Pons (tissue), 1 donor: Measurements from ENCODE around the gene ZNF275.
"Not testable (repeated sequence)": the region's sequence is repeated elsewhere in the genome, so short reads cannot be mapped to it uniquely, and the experiment has no call there.

Experiments used
- DNase-seq: peaks from one replicate; pipeline ENCODE4 v3.0.0-alpha.2; 2016; ENCODE audit warnings: low spot score

ZNF275 gene

DNA sequence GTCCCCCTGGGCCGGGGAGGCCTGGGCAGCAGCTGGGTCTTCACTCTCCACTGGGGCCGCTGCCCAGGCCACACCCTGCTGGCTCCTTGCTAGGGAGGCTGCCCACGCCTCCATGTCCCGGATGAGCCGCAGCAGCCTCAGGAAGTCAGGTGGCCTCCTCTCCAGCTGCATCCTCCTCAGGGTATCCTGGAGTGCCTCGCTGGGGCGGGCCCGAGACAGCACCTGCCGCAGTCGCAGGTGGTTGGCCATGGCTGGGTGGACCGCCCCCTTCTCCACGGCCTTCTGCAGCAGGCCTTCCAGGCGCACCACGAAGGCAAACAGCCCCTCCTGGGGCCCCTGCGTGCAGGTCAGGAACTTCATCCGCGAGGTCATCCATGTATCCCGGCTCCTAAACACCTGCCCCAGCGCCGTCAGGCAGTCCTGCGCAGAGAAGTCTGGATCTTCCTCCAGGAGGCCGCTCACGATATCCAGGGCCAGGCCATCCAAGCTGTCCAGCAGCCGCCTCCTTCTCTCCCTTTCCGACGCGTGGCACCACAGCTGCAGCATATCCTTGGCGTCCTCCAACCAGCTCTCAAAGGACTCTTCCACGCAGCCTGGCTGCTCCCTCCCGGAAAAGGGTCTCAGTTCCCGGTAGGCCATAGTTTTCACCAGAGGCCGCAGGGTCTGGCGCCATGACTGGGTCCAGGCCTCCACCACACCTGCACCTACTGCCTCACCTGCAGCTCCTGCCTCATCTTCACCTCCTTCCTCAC lies 14.5 kb upstream of the ZNF275 start:
- no peak for DNase-seq

DNA sequence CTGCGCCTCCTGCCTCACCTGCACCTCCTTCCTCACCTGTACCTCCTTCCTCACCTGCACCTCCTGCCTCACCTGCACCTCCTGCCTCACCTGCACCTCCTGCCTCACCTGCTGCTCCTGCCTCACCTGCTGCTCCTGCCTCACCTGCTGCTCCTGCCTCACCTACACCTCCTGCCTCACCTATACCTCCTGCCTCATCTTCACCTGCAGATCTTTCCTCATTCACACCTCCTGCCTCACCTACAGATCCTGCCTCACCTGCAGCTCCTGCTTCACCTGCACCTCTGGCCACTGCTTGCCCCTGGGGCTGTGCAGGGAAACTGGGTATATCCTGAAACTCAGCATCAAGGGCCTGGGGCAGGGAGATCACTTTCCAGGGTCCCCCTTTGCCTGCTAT lies 13.9 kb upstream of the ZNF275 start:
- not testable (repeated sequence) for DNase-seq

DNA sequence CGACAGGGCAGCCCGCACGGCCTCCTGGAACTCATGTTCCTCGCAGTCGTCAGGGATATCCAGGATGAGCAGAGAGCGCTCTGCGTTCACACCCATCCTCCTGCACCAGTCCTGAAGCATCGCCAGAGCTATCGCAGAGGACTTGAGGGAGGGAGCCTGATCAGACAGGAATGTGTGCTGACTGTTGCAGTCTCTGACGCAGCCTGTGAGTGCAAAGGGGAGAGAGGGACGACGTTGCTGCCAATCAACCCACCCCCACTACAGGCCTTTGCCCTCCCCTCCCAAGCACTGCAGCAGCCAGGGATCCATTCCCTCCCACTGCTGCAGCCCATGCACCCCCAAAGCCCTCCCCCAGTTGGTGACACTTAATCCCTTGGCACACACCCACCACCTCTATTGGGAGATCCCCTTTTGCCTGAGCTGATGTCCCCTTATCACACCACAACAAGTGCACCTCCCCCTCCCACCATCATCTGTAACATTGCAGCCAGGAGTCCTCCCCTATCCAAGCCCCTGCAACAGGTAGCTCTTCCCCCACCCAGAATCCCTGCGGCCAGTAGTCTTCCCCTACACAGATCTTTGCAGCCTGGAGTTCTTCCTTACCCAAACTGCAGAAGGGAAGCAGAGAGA lies 13.3 kb upstream of the ZNF275 start:
- no peak for DNase-seq

DNA sequence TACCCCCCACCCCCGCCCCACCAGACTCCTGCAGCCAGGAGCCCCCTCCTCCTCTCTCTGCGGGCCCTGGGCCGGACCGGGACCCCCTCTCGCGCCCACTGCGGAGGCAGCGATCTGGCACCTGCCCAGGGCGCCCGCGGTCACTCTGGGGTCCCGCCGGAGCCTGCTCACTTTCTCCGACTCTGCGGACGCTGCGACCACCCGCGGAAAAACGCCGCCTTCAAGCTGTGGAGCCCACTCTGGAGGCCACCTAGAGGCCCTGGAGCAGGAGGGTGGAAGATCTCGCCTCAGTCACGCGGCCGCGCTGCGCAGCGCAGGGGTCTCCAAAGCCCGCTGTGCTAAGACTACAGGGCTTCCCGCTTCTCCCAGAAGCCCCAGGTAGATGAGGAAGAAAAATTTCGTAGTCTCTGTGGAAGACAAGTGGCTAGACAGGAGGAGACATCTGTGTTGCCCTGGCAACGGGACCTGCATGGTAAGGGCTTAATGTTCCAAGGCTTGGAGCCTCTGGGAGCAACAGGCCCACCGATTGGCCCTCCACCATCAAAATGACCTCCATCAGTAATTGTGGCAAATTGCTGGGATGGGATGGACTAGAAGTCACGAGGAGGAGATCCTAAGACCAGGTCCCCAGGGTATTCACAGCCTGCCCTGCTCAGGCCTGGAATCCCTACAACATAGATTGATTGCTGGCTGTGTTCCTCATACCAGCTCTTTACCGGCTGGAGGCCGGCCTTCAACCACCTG lies 12.4 kb upstream of the ZNF275 start, which contains the start of gene PNMA6F:
Gene PNMA6F (minus strand): TSS at position 387 of the 744 bp plus-strand sequence. CDS start 1,093 bp downstream, outside the sequence.
- no peak for DNase-seq

DNA sequence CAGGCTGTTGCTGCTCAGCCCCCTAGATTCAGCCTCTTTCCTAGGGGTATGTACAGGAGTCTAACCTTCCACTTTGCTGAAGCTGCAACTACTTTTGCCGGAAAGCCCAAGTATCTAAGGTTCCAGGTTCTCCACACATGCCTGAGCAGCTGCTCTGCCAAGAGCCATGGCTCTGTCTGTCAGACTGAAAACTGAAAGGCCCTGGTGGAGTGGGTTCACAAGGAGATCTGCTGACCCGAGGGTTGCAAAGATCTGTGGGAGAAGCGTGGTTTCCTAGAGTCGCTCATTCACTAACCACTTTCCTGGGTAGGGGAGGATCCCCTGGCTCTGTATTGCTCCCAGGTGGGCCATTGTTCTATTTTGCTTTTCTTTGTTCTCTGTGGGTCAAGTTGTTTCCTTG lies 6.4 kb upstream of the ZNF275 start:
- DNase-seq: no peak

DNA sequence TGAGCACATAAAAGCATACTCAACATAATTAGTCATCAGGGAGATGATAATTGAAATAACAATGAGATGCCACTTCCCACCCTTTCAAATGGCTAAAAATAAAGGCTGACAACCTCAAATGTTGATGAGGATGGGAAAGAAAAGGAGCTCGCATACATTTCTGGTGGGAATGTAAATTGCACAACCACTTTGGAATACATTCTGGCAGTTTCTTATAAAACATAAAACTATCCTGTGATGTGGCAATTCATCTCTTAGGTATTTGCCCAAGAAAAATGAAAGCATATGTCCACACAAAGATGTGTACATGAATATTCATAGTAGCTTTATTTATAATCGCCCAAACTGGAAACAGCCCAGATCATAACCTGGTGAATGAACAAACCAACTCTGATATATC lies 687 bp upstream of the ZNF275 start:
- DNase-seq: no peak

DNA sequence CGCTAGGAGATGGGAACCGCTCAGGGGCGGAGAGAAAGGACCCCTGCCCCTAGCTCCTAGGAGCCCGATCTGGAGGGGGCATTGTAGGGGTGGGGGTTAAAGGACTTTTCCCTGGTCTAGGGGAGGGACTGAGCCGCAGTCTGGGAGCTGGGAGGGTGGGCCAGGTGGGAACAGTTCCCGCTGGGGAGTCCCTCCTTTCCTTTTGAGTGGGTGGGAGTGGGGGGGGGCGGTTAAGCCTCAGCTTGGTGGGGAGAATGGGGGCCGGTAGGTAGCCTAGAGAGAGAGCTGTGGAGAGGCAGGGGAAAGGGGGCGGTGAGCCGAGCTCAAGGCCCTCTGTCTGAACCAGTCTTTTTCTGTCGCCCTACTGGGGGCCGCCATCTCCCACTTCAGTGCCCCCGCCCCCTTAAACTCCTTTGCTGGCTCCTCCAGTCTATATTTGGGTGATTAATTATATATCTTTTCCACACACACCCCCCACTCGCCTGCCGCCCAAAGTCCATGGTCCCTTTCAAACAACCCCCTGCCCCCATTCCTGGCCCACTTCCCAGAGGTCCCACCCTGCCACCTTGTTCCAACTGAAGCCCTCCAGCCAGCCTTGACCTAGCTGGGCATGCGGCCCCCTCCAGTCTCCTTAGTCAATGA lies 822 bp downstream of the ZNF275 start:
- no peak for DNase-seq

DNA sequence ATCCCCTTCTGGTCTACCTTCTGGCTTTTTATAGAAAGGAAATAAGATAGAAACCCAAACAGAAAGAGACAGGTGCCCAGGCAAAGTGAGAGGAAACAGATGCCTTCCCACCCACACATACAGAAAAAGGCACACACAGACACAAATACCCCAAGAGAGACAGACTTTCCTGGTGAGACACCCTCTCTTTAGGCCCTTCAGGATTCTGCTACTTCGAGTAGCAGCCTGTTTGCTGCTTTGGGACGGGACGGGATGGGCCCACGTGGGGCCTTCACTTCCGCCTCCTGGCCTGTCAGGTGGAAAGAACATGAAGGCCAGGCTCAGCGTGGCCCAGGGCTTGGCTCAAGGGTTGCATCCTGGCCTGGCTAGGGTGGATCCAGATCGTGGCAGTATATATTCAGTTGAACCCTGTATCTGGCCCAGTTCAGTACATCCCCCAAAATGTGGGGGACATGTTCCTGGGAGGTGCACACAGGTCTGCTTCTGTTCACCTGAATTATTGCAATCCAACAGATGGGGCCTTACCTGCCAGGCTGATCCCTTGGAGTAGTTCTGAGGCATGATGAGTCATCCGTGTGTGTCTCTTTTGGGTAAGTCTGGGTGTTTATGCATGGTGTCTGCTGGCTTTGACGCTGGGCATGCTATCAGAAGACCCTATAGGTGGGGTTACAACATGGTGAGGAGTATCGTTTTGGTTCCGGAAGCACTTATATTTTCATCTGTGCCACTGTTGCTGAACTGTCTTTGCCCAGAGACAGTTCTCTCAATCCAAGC lies 2.4 kb downstream of the ZNF275 start:
- no peak for DNase-seq

DNA sequence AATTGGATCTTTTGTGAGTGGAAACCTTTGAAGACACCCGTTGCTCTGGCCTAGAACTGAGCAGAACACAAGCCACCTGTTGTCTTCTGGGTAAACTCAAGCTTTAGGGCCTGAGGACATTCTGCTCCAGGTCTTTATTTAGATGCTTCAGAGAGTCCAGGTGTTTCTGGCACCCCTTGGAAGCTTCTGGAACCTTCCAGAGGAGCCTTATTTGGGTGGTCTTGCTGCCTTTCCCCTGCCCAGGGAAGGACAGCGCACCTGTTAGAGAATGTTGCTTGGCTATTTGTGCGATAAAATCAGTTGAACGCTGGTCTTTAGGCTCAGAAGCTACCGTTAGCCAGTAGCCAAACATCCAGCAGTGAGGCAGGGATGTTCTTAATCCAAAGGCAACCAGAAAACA lies 3.0 kb downstream of the ZNF275 start:
- no peak for DNase-seq

DNA sequence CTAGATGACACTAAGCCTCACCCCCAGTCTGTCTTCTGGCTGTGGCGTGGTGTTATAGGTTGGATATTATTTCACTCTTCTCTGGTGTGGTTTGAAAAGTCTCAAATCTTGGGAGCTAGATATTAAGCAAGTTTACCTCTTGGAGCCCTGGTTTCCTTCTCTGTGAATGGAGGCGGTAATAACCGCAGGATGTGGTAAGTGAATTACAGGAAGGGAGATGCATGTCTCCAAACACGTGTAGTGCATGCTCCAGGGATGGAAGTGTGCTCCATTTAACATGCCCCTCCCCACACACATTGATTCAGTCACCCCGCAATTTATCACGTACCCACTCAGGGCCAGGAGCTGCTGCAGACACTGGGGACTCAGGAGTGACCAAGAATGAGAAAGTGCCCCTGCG lies 4.9 kb downstream of the ZNF275 start:
- no peak for DNase-seq

DNA sequence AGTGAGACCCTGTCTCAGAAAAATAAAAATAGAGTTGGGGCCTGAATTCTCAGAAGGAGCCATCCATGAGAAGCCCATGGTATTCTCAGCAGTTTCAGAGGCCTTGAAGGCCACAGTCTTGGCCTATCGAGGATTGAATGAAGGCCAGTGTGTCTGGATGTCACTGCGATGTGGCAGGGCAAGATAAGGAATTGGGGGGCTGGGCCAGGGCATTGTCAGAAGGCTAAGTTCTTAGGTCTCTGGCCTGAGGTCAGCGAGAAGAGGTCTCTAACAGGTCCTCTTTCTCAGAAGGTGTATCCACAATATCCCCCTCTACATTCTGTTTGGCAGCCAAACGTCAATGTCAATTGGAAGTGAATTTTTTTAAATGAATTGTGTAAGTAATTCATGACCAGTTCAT lies 5.7 kb downstream of the ZNF275 start:
- no peak for DNase-seq

DNA sequence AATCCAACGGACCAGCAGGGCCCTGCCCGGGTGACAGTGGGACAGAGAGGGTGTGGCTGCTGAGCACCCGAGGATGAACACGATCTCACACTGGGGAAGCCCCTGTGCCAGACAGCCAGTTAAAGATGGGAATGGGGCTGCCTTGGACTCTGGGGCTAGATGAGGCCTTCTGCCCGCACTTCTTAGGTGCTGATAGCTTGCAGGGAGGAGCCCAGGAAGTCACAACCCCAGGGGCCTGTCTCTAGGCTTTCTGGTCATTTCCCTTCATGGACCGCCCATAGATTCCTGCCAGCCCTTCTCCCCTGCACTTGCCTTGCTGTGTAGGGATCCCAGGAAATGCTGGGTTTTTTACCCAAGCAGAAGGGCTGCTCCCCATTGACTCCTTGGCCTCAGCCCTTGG lies 6.2 kb downstream of the ZNF275 start:
- DNase-seq: no peak

DNA sequence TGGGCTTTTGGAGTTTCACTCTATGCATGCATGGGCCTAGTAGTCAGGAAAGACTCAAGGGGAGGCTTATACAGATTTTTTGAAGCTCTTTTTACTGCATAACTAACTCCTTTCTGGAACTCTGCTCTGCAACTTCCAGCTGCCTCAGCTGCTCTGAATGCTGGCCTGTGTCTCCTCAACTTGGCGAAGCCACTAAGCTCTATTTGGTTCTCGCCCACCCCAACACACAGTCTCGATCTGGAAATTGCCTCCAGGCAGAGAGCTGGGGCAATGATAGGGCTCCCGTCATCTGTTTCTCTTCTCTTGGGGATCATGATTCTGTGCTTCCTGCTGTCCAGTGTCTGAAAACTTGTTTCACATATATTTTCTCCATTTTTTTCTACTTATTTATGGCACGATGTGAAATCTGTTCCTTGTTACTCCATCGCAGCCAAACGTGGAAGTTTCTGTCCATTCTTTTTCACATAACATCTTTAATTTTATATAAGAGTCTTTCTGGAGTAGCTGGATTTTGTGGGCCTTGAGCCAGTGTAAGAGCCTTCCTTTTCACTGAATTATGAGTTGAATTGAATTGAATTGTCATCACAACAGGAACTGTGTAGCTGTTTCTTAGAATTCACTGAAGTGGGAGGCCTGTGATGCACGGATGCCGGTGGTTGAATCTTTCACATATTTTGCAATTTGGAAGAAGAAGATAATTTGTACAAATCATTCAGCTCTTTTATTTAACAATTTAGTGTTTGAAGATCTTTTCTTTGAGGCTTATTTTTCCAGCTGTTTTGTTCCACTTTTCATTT lies 9.0 kb downstream of the ZNF275 start:
- no peak for DNase-seq

DNA sequence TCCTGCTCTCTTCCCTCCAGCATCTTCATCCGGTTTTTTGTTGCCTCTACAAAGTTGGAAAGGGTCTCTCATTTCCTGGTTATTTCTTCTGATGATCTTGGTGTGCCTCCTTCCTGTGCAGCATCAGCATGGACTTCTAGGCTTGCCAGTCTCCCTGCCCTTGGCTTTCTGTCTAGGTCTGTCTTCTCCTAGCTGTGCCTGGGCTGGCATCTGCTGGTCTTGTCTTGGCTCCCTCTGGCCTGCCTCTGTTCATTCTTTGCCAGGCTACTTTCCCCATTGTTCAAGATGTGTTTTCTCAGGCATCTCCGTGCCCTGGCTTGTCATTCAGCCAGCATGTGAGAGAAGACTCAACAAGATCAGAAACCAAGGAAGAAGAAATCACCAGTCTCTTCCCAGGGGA lies 9.7 kb downstream of the ZNF275 start:
- no peak for DNase-seq

DNA sequence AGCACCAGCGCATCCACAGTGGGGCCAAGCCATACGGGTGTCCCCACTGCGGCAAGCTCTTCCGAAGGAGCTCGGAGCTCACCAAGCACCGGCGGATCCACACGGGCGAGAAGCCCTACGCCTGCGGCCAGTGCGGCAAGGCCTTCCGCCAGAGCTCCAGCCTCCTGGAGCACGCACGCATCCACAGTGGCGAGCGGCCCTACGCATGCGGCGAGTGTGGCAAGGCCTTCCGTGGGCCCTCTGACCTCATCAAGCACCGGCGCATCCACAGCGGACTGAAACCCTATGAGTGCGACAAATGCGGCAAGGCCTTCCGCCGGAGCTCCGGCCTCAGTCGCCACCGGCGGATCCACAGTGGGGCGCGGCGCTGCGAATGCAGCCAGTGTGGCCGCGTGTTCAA lies 13.6 kb downstream of the ZNF275 start:
- no peak for DNase-seq

DNA sequence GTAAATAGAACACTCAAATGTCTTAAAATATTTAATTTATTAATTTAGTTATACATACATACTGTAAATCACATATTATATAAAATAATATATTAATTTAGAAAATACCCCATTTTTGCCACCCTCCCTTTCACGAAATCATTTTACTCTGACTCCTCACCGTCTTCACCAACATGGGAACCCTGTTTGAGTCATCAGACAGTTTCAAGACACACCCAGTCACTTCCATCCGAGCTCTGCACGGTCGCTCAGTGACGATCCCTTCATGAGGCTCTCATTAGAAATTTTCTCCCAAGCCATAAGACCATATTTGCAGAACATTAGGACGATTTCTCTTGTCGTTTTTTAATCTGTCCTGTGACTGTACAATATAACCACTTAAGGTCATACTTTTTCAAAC lies 14.5 kb downstream of the ZNF275 start:
- DNase-seq: no peak

DNA sequence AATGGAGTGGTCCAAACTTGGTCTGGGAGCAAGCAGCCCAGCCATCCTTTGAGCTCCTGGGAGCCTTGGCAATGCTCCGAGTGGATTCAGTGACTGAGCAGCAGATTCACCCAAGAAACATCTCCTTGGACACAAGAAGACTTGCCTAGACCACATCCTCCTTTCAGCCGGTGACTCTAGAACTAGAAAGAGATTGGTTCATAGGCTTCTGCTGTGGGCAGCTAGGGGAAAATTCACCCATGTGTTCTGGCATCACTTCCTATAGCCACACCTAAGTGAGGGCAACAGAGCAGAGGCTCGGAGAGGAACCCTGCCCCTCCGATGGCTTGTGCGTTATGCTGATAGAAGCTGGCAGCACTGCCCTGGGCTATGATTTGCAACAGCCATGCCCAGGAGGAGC lies 16.0 kb downstream of the ZNF275 start:
- DNase-seq: no peak

DNA sequence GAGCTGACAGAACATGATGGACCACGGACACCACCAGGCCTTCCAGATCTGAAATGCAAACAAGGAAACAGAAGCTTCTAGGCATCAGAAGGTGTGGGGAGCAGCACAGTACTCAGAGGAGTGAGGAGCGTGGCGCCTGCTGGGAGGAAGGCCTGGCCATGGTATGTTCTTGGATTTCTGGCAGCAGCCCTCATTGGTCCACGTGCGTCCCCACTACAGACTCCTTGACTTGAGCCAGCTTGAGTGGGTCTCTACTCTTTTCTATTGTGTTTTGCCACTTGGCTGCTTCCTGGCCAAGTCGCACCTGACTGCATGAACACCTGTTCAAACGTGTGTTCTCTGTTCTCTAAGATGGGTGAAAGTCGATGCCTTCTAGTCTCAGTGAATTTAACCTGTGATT lies 18.0 kb downstream of the ZNF275 start:
- DNase-seq: no peak

DNA sequence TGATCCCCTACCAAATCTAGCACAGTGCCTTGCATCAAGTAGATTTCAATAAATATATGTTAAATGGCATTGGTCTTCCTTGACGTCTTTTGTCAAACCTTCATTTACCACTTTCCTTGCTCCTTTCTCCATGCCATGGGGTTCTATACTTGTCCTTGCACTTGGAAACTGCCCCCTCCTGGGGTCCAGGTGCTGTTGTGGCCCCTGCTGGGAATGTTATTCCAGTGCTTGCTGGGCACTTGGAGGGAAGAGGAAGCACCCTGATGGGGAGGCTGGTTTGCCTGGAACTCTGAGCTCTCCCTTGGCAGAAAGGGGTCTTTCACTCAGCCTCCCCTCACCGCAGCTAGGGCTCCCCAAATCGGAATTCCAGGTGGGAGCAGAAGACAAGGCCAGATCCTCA lies 18.9 kb downstream of the ZNF275 start:
- DNase-seq: no peak

DNA sequence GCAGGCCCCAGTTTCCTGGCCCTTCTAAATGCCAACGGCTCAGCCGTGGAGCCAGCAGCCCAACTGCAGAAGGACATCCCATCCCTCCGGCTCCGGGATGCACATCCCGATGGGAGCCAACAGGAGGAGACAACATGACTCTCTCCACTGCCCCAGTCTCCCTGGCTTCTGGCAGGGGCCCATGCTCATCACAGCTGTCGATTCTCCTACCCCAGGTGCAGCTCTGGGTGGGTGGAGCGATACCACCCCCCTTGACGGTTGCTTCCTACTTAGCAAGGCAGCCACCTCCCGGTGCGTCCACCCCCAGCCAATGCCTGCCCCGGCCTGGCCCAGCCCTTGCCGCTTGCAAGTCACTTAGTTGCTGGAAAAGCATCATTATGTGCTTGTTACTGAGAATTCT lies 19.5 kb downstream of the ZNF275 start:
- DNase-seq: no peak

DNA sequence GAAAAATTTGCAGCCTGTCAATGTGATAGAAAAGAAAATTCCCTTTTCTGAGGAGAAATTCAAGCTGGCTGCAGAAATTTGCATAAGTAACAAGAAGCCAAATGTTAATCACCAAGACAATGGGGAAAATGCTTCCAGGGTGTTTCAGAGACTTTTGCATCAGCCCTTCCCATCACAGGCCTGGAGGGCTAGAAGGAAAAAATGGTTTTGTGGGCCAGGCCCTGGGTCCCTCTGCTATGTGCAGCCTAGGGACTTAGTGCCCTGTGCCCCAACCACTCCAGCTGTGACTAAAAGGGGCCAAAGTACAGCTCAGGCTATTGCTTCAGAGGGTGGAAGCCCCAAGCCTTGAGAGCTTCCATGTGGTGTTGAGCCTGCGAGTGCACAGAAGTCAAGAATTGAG lies 23.9 kb downstream of the ZNF275 start:
- no peak for DNase-seq
